Activated T-helper 17 cell treated with anti-CD3 and anti-CD28 coated beads, Interleukin-2, amount 50 U/mL, for 72 hours (primary cell): Measurements from ENCODE around the gene PBX3. TPM values are rescaled to one million over a fixed set of nuclear protein-coding genes. Genes with fewer than 3 reads are reported as not detected.

ENCODE experiments used
- ATAC-seq: fragments of 150-1000 bp; cut with Tn5 transposase; replicated peaks from 2 replicates; pipeline ENCODE4 v1.10.0; 2021; ENCODE audit warnings: mild to moderate bottlenecking, moderate library complexity
- H3K27ac Mint-ChIP-seq: one replicate; pipeline ENCODE4 v1.8.0; 2022; ENCODE audit warnings: mixed read lengths
- H3K27me3 Mint-ChIP-seq: one replicate; pipeline ENCODE4 v1.8.0; 2022; ENCODE audit warnings: mixed read lengths
- H3K36me3 Mint-ChIP-seq: one replicate; pipeline ENCODE4 v1.8.0; 2022; ENCODE audit warnings: low read depth, mild to moderate bottlenecking, mixed read lengths
- H3K4me1 Mint-ChIP-seq: one replicate; pipeline ENCODE4 v1.8.0; 2022; ENCODE audit warnings: mixed read lengths
- H3K4me3 Mint-ChIP-seq: one replicate; pipeline ENCODE4 v1.8.0; 2022; ENCODE audit warnings: mild to moderate bottlenecking, mixed read lengths
- H3K9me3 Mint-ChIP-seq: one replicate; pipeline ENCODE4 v1.8.0; 2022; ENCODE audit warnings: mixed read lengths
- total RNA-seq, 2 donors: library from RNA; stranded (reverse); gene quantifications; one replicate each; pipeline ENCODE4 v1.2.3, GENCODE V29; 2022

Gene PBX3
- total RNA-seq, 2 donors from 2014 or later, result 8.5 to 15.8 TPM

DNA sequence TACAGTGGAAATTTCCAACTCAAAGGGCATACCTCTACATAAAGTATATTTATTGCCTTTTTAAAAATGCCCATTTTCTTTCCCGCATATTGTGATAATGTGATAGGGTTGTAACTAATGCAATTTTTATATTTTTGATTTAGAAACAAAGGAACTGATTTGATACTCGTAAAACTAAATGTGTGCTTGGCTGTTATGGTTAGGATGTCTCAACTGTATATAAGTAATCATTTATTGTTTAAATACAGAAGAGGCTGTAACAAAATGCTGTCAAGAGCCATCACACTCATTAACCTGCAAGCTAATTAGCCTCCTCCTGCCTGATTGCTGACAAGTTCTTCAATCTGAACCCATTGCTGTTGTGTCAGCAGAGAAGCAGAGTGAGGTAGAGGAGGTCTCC is 149.2 kb downstream of the PBX3 start:
- H3K9me3 Mint-ChIP-seq, result no peaks in the 10 kb centered on the region
- H3K27me3 Mint-ChIP-seq, result no peaks in the 10 kb centered on the region
- H3K4me3 Mint-ChIP-seq, result no peak overlapping the region
- H3K4me1 Mint-ChIP-seq, result no peaks in the 10 kb centered on the region
- ATAC-seq, result no peak
- no peaks in the 10 kb centered on the region for H3K36me3 Mint-ChIP-seq
- H3K27ac Mint-ChIP-seq, result no peak overlapping the region

DNA sequence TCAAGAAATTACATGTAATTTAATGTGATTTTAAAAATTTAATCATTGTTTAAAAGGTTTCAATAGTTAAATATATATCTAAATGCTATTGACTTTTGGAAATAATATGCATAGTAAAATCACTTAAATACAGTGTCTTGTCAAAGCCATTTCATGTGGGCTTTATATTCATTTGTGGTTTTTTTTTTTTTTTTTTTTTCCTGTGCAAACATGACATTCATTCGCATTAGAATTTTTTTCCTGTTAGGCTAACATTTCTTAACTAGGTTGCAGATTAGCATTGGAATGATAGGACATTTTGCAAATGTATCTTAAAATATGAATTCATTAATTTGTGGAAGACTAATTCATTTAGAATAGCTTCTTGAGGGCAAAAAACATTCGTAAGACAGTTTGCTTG is 149.8 kb downstream of the PBX3 start:
- ATAC-seq, result no peak
- no peaks in the 10 kb centered on the region for H3K27me3 Mint-ChIP-seq
- no peaks in the 10 kb centered on the region for H3K36me3 Mint-ChIP-seq
- H3K4me3 Mint-ChIP-seq, result no peak overlapping the region
- H3K27ac Mint-ChIP-seq, result no peak overlapping the region
- H3K9me3 Mint-ChIP-seq, result no peaks in the 10 kb centered on the region
- no peaks in the 10 kb centered on the region for H3K4me1 Mint-ChIP-seq

DNA sequence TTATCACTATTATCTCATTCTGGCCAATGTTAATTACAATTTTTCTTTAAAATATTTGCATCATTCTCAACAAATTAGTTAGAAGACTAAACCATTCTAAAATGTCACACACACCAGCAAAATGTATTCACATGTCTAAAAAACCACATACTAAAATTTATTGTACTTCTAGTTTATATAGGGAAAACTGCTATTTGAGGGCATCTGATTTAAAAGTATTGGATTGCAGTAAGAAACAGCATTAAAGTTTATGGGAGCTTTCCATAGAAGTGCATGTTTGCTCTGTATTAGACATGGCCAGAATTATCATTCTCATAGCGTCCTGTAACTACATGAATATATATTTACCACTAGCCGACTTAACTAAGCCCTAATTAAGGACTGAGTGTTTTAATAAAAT is 150.3 kb downstream of the PBX3 start:
- Mint-ChIP-seq H3K27ac (no peak overlapping the region), H3K4me1 (no peaks in the 10 kb centered on the region), H3K4me3 (no peak overlapping the region), H3K36me3 (no peaks in the 10 kb centered on the region), H3K9me3 (no peaks in the 10 kb centered on the region), H3K27me3 (no peaks in the 10 kb centered on the region)
- no peak for ATAC-seq

DNA sequence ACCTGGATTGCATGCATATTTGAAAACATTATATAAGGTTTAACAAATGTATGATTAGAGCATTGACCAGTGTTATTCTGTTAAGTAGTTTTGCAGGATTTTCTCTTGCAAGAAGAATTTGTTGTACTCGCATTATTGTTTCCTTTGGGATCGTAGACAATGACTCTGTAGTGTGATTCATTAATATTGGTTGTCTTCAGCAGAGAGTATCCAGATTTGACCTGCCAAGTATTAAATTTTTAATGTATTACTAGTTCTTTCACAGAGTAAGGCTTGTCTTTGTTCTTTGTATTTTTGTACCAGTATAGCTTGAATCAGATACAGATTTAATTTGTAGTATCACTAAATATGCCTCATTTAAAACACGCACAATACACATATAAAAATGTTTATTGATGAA is 155.0 kb downstream of the PBX3 start:
- H3K36me3 Mint-ChIP-seq, result no peaks in the 10 kb centered on the region
- no peaks in the 10 kb centered on the region for H3K27me3 Mint-ChIP-seq
- no peak overlapping the region for H3K27ac Mint-ChIP-seq
- ATAC-seq, result no peak
- H3K4me3 Mint-ChIP-seq, result no peak overlapping the region
- H3K9me3 Mint-ChIP-seq, result no peaks in the 10 kb centered on the region
- no peaks in the 10 kb centered on the region for H3K4me1 Mint-ChIP-seq

DNA sequence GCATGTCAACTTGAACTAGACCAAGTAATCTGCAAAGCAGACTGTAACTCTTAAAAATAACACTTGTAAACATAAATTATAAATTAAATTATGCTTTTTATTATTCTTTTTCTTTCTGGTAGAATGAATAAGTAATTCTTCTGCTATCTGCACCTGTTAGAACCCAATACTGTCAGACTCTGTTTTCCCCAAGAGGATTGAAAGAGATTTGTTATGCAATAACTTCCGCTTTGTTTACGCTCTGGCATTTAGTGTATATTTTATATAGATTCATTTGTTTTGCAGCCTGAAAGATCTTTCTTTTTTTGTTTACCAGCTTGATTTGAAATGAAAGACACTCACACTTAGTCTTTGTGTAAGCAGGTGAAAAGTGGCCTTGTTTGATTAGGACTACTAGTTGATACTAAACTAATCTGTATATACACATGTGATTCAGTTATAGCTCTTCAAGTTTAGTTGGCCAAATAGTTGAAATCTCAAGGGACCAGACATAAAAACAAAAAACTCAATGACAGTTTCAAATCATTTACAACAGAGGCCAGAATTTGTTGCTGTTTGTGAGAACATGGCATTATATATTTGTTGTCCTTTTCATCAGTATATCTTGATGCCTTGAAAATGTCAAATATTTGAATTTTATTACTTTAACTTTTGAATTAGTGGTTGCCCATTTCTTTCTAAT is 155.8 kb downstream of the PBX3 start:
- Mint-ChIP-seq H3K9me3 (no peaks in the 10 kb centered on the region), H3K36me3 (no peaks in the 10 kb centered on the region), H3K27ac (no peak overlapping the region), H3K4me1 (no peaks in the 10 kb centered on the region), H3K27me3 (no peaks in the 10 kb centered on the region), H3K4me3 (no peak overlapping the region)
- ATAC-seq, result no peak

DNA sequence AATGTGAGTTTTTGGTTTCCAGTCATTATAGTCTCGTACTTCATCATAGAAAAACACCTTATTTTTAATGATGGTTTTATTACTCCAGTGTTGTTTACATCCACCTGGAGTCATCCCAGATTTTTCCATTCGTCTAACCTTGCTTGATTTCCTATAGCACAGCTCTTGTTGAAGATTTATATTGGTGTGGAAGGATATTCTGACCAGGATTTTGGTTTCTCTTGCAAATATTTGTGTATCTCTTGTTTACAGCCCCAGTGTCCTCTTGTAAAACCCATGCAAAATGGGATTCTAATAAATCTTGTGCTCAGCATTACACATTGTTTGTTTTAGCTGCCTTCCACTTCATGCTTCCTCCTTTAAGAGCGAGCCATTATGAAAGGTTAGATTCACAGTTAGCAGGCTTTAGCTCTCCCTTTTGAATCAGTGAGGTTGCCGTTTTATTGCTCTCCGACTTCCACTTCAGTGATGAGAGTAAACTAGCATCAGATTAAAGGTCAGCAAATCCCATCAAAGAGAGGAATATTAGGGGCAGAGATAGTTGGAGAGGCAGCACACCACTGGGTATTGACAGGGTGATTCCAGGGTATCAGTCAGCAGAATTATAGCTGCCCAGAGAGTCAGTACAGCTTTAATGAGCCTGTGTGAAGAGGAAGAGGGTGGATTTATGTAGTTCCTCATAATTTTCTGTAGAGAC is 157.1 kb downstream of the PBX3 start:
- no peaks in the 10 kb centered on the region for H3K27me3 Mint-ChIP-seq
- no peaks in the 10 kb centered on the region for H3K36me3 Mint-ChIP-seq
- H3K4me1 Mint-ChIP-seq, result no peaks in the 10 kb centered on the region
- H3K4me3 Mint-ChIP-seq, result no peak overlapping the region
- no peak for ATAC-seq
- no peaks in the 10 kb centered on the region for H3K9me3 Mint-ChIP-seq
- no peak overlapping the region for H3K27ac Mint-ChIP-seq

DNA sequence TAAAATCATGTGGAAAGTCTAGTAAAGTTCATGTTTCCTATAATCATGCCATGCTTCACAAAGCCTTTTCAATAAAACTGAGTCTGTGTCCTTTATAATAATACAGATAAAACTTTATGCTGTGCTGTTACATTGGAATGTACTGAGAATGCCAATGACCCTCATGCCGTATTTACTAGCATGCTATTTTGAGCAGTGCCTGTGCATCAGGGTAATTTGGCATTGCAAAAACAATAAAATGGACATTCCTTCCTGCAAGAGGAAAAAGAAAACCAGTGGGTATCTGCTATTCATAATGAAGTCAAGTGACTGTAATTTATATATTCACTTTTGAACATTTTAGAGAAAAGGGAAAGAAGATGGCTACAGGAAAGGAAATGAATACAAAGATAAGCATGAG is 159.0 kb downstream of the PBX3 start:
- Mint-ChIP-seq H3K4me1 (no peaks in the 10 kb centered on the region), H3K36me3 (no peaks in the 10 kb centered on the region), H3K4me3 (no peak overlapping the region), H3K27me3 (no peaks in the 10 kb centered on the region), H3K27ac (no peak overlapping the region), H3K9me3 (no peaks in the 10 kb centered on the region)
- ATAC-seq, result no peak

DNA sequence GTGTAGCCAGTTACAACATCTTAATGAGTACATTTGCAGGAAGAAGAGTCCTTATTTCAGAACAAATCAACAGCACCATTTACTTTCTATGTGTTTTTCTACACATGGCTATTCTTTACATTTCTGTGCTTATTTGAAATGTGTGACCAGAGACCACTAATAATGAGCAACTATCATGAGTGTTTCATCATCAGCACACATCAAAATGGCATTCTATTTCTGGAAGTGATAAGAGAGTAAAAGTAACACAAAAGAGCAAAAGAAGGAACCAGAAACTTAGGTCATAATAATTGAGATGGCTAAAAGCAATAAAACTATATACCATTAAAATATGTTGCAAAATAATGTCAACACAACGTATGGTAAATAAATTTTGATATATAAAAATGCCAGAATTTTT is 159.7 kb downstream of the PBX3 start:
- no peaks in the 10 kb centered on the region for H3K36me3 Mint-ChIP-seq
- no peaks in the 10 kb centered on the region for H3K9me3 Mint-ChIP-seq
- no peak overlapping the region for H3K27ac Mint-ChIP-seq
- no peaks in the 10 kb centered on the region for H3K27me3 Mint-ChIP-seq
- H3K4me1 Mint-ChIP-seq, result no peaks in the 10 kb centered on the region
- ATAC-seq, result no peak
- no peak overlapping the region for H3K4me3 Mint-ChIP-seq

DNA sequence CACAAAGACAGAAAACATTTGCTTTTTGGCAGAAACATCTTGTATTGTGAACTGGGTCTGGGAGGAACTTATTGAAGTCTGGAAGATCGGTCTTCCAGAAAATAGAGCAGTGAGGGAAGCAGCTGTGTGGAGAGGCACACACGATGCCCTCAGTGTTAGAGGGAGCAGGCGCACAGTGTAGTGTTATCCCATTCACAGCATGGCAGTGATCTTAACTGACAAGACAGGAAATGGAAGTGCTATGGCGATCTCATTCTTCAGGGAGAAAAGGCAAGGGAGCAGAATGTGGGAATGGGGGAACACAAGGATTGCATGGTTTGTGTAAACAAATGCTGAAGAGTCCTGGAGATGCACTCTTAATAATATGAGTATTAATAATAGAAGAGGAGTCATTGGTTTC is 161.0 kb downstream of the PBX3 start:
- Mint-ChIP-seq H3K27ac (no peak overlapping the region), H3K4me1 (no peaks in the 10 kb centered on the region), H3K4me3 (no peak overlapping the region), H3K27me3 (no peaks in the 10 kb centered on the region), H3K9me3 (no peaks in the 10 kb centered on the region), H3K36me3 (no peaks in the 10 kb centered on the region)
- no peak for ATAC-seq

DNA sequence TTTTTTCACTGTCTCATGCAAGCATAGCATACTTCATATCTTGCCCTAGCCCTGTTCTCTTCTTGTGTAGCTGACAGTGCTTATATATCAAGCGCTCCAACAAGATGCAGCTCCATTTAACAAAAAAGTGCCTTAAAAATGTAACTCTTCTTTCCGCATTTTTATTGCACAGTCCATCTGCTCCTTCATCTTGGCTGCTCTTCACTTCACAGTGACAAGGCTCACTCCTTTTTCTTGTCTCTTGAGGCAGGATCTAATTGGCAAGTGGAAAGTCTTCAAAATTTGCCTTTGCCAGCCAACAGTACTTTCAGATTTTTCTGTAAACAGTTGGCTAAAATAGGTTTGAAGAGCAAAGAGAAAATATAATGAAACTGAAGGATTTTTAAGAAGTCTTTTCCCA is 161.8 kb downstream of the PBX3 start:
- Mint-ChIP-seq H3K36me3 (no peaks in the 10 kb centered on the region), H3K27ac (no peak overlapping the region), H3K4me1 (no peaks in the 10 kb centered on the region), H3K4me3 (no peak overlapping the region), H3K27me3 (no peaks in the 10 kb centered on the region), H3K9me3 (no peaks in the 10 kb centered on the region)
- no peak for ATAC-seq

DNA sequence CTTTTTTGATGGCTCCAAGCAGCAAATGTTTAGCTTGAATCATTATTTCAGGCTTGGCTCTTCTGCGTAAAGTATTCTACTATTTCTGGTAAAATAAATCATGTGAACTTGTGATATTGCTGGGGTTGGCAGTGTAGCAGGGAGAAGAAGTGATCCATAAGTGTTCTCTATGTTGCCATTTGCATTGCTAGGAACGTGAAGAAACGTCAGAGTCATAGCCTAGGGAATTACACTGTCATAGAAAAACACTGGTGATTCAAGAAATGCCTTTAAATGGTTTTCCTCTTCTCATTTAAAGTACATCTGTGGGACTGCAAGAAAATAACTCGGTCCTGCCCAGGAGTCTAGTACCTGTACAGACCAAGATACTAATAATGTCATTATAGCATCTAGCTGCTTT is 162.3 kb downstream of the PBX3 start:
- H3K4me3 Mint-ChIP-seq, result no peak overlapping the region
- no peak for ATAC-seq
- no peak overlapping the region for H3K27ac Mint-ChIP-seq
- no peaks in the 10 kb centered on the region for H3K27me3 Mint-ChIP-seq
- H3K4me1 Mint-ChIP-seq, result no peaks in the 10 kb centered on the region
- no peaks in the 10 kb centered on the region for H3K36me3 Mint-ChIP-seq
- no peaks in the 10 kb centered on the region for H3K9me3 Mint-ChIP-seq

DNA sequence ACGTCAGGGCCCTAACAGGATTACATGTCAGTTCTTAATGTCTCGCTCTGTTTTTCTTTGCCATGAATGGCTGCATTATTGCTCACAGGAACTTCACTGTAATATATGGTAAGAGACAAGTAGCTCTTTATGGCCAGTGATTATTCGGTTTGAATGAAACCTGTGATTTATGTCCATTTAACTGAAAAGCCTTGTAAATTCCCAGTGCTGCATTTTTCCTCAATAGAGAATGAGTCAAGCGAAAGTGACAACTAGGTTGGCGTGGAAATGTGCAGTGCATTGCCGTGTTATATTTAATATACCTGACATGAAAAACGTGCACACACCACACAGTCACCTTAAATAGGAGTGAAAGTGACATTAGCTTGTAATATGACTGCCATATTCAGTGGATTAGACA is 163.1 kb downstream of the PBX3 start:
- ATAC-seq, result no peak
- no peaks in the 10 kb centered on the region for H3K36me3 Mint-ChIP-seq
- no peaks in the 10 kb centered on the region for H3K9me3 Mint-ChIP-seq
- H3K4me1 Mint-ChIP-seq, result no peaks in the 10 kb centered on the region
- H3K27me3 Mint-ChIP-seq, result no peaks in the 10 kb centered on the region
- no peak overlapping the region for H3K4me3 Mint-ChIP-seq
- no peak overlapping the region for H3K27ac Mint-ChIP-seq

DNA sequence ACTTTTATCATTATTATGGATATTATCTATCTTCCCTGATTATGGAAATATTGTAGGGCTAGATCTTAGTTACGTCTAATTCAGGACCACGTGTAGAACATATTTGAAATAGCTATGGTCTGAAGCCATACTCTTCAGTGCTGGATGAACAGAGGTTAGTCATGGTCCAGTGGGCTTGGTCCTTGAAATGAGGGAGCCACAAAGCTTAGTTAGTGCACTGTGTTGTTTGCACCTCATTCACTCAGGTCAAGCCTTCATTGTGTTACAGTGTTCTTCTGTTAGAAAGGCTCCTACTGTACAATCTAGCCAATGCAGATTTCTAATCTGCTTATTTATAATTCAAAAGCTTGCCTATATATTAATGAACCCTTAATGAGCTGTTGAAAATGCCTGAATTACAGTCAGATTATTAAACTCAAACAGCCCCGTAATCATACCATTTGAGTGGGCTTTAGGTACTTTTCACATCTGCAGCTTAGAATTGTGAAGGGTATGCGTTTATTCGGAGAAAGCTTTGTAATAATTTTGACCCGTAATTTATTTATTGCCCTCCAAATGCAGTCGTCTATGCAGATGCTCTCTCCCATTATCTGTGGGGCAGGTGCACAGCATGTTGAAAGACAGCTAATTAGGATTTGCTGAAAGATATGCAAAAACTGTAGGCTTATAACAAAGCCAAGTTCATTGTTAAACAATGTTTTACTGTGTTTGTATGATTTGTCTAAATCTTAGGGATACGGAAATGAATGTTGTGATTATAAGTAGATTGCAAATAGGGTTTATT is 164.9 kb downstream of the PBX3 start:
- Mint-ChIP-seq H3K27me3 (no peaks in the 10 kb centered on the region), H3K4me1 (no peaks in the 10 kb centered on the region), H3K36me3 (no peaks in the 10 kb centered on the region), H3K4me3 (no peak overlapping the region), H3K9me3 (no peaks in the 10 kb centered on the region), H3K27ac (no peak overlapping the region)
- ATAC-seq, result no peak

DNA sequence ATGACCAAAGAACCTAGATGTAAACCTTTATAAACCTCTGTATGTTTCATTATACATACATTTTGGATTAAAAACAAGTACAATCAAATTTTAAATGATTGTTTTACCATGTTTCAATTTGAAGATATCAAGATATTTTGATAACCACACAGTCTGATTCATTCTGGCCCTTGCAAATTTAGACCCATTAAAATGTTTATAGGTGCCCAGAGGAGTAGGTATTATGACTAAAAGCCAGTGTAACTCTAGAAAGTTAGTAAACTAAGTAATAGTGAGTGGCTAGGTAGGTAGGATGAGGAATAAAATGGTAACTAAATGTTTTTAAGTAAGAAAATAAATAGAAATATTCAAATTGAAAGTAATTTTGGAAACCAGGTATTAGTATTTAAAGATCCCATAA is 165.5 kb downstream of the PBX3 start:
- Mint-ChIP-seq H3K36me3 (peaks cover 5% of the 10 kb centered on the region), H3K27me3 (no peaks in the 10 kb centered on the region), H3K4me1 (no peaks in the 10 kb centered on the region), H3K9me3 (no peaks in the 10 kb centered on the region), H3K27ac (no peak overlapping the region), H3K4me3 (no peak overlapping the region)
- ATAC-seq, result no peak

DNA sequence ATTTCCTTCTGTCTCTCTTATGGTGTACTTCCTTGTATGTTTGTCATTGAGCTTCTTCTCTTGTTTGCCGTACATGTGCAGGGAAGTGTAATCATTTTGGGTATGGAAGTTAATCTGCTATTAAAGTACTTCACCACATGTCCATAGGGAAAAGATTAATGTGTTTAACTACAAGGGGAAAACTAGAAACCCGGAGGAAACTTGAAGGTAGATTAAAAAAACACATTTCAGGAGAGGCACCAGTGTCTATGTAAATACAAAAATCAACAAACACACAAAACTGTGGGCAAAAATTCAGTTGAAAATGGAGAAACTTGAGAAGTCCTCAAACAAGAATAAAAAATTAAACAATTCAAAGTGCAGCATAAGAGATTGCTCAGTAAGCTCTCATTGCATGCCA is 166.4 kb downstream of the PBX3 start:
- H3K36me3 Mint-ChIP-seq, result peaks cover 5% of the 10 kb centered on the region
- no peak overlapping the region for H3K4me3 Mint-ChIP-seq
- H3K27ac Mint-ChIP-seq, result no peak overlapping the region
- H3K27me3 Mint-ChIP-seq, result no peaks in the 10 kb centered on the region
- no peak for ATAC-seq
- H3K9me3 Mint-ChIP-seq, result no peaks in the 10 kb centered on the region
- H3K4me1 Mint-ChIP-seq, result no peaks in the 10 kb centered on the region
